HL-60 (cell line): ENCODE data around the gene CLDN18.

Experiments
- DNase-seq, 2 experiments: peaks; one replicate each; pipeline ENCODE4 v3.0.0-alpha.2; 2010 to 2020; ENCODE audit warnings: low read depth in 1 of 2, low spot score in 1 of 2
- H3K27ac ChIP-seq: fragments of 250-450 bp; sonication (Bioruptor Pico); replicated peaks from 2 replicates; pipeline ENCODE4 v1.5.1; 2020; ENCODE audit warnings: mild to moderate bottlenecking, moderate library complexity
- H3K27me3 ChIP-seq: fragments of 250-450 bp; sonication (Bioruptor Pico); 2 replicates; pipeline ENCODE4 v1.5.1; 2021; ENCODE audit warnings: mild to moderate bottlenecking, moderate library complexity; ENCODE audit not compliant: insufficient read depth, poor library complexity, severe bottlenecking
- H3K4me3 ChIP-seq: replicated peaks from 2 replicates; pipeline ENCODE4 v1.5.1; 2011; ENCODE audit warnings: mild to moderate bottlenecking, control low read depth, low read length; ENCODE audit not compliant: insufficient read depth
- CTCF ChIP-seq: IDR thresholded peaks from one replicate; pipeline ENCODE4 v1.5.1; 2011; ENCODE audit warnings: low read length, control low read depth, inconsistent platforms; ENCODE audit not compliant: insufficient read depth
- GABPA ChIP-seq: IDR thresholded peaks from 2 replicates; pipeline ENCODE4 v1.6.1; 2012; ENCODE audit warnings: low read depth
- POLR2AphosphoS5 ChIP-seq: IDR thresholded peaks from 2 replicates; pipeline ENCODE4 v1.6.1; 2012; ENCODE audit warnings: low read depth
- REST ChIP-seq: IDR thresholded peaks from 2 replicates; pipeline ENCODE4 v1.6.1; 2012; ENCODE audit warnings: low read depth; ENCODE audit not compliant: insufficient replicate concordance
- SPI1 ChIP-seq: IDR thresholded peaks from 2 replicates; pipeline ENCODE4 v1.6.1; 2012; ENCODE audit warnings: low read depth, mild to moderate bottlenecking, borderline replicate concordance

Gene CLDN18

GRCh38 chr3:138068046-138068445 lies 58.1 kb downstream of the CLDN18 start:
- DNase-seq = no peak
- TF ChIP-seq SPI1 = no peak
- no peak for TF ChIP-seq POLR2AphosphoS5
- TF ChIP-seq CTCF = no peak
- TF ChIP-seq GABPA = no peak
- no peak for TF ChIP-seq REST
- H3K4me3 ChIP-seq = no peak overlapping the region
- no peak overlapping the region for H3K27ac ChIP-seq
- no peaks in the 10 kb centered on the region for H3K27me3 ChIP-seq

GRCh38 chr3:138068579-138069174 lies 58.7 kb downstream of the CLDN18 start:
- Histone ChIP-seq H3K27ac (no peak overlapping the region), H3K27me3 (no peaks in the 10 kb centered on the region), H3K4me3 (no peak overlapping the region)
- TF ChIP-seq CTCF (peak; percentile 100), POLR2AphosphoS5 (no peak), REST (no peak)
- peak; percentile 54 to 77 for DNase-seq

GRCh38 chr3:138070006-138070405 lies 60.0 kb downstream of the CLDN18 start:
- H3K27me3 ChIP-seq = no peaks in the 10 kb centered on the region
- no peak for DNase-seq
- no peak overlapping the region for H3K27ac ChIP-seq
- no peak overlapping the region for H3K4me3 ChIP-seq
- TF ChIP-seq REST (no peak), CTCF (no peak), SPI1 (no peak), GABPA (no peak)
